Muscle layer of duodenum (tissue), 2 donors: ENCODE measurements around the gene NOL3.
"Not testable (repeated sequence)": the region's sequence is repeated elsewhere in the genome, so short reads cannot be mapped to it uniquely, and the experiment has no call there.

Experiments used
- H3K27ac ChIP-seq: one replicate; pipeline ENCODE4 v1.7.0; 2013; ENCODE audit warnings: mild to moderate bottlenecking, low read length
- H3K27me3 ChIP-seq: one replicate; pipeline ENCODE4 v1.7.0; 2013; ENCODE audit warnings: low read depth, mild to moderate bottlenecking, control low read depth, low read length
- H3K36me3 ChIP-seq, 2 donors: one replicate each; pipeline ENCODE4 v1.7.0; 2013; ENCODE audit warnings: low read length in 2 of 2, control low read depth in 1 of 2, mild to moderate bottlenecking in 1 of 2; ENCODE audit not compliant: insufficient read depth in 2 of 2, control insufficient read depth in 1 of 2
- H3K4me1 ChIP-seq, 2 donors: one replicate each; pipeline ENCODE4 v1.7.0; 2013; ENCODE audit warnings: low read length in 2 of 2, mild to moderate bottlenecking in 2 of 2, control low read depth in 1 of 2, moderate library complexity in 1 of 2; ENCODE audit not compliant: insufficient read depth in 2 of 2, control insufficient read depth in 1 of 2
- H3K4me3 ChIP-seq, 2 donors: one replicate each; pipeline ENCODE4 v1.7.0; 2013; ENCODE audit warnings: low read length in 2 of 2, low read depth in 1 of 2, mild to moderate bottlenecking in 1 of 2
- H3K9me3 ChIP-seq, 2 donors: one replicate each; pipeline ENCODE4 v1.7.0; 2013; ENCODE audit warnings: low read length in 2 of 2, control low read depth in 1 of 2, mild to moderate bottlenecking in 1 of 2; ENCODE audit not compliant: control insufficient read depth in 1 of 2
- donor health status: healthy.

The NOL3 gene

GRCh38 chr16:67170168-67170948 is at the start of gene NOL3:
NOL3 (plus strand) TSS chr16:67170538.
- Histone ChIP-seq H3K9me3 (no peaks in the 10 kb centered on the region), H3K4me3 (peak within 1 kb of the TSS; percentile 48 to 65), H3K4me1 (peaks cover 24 to 44% of the 10 kb centered on the region in 2 donors), H3K27ac (peak within 1 kb of the TSS; percentile 66), H3K27me3 (peaks cover 4% of the 10 kb centered on the region), H3K36me3 (no peaks in the 10 kb centered on the region)

- H3K27ac ChIP-seq, H3K27me3 ChIP-seq, H3K9me3 ChIP-seq, H3K4me3 ChIP-seq, H3K4me1 ChIP-seq: not testable (repeated sequence)
- H3K36me3 ChIP-seq: peaks cover 22 to 51% of the 10 kb centered on the region in 2 donors
Observed at GRCh38 chr16:67122799-67123198, 47.5 kb upstream of the NOL3 start.

- H3K4me3 ChIP-seq: no peak overlapping the region
- H3K9me3 ChIP-seq: no peaks in the 10 kb centered on the region
- H3K27me3 ChIP-seq: no peaks in the 10 kb centered on the region
- H3K4me1 ChIP-seq: no peaks in the 10 kb centered on the region
- H3K27ac ChIP-seq: no peak overlapping the region
- peaks cover 40 to 57% of the 10 kb centered on the region in 2 donors for H3K36me3 ChIP-seq
Observed at GRCh38 chr16:67128417-67128816, 41.9 kb upstream of the NOL3 start.

GRCh38 chr16:67128887-67129286 is 41.5 kb upstream of the NOL3 start:
- Histone ChIP-seq H3K27ac (no peak overlapping the region), H3K36me3 (peaks cover 40 to 56% of the 10 kb centered on the region in 2 donors), H3K9me3 (no peaks in the 10 kb centered on the region), H3K4me1 (no peaks in the 10 kb centered on the region), H3K27me3 (no peaks in the 10 kb centered on the region), H3K4me3 (no peak overlapping the region)

GRCh38 chr16:67129422-67129821 is 40.9 kb upstream of the NOL3 start:
- Histone ChIP-seq H3K9me3 (no peaks in the 10 kb centered on the region), H3K4me1 (no peaks in the 10 kb centered on the region), H3K27ac (no peak overlapping the region), H3K4me3 (no peak overlapping the region), H3K36me3 (peaks cover 40 to 57% of the 10 kb centered on the region in 2 donors), H3K27me3 (no peaks in the 10 kb centered on the region)

- Histone ChIP-seq H3K27ac (no peak overlapping the region), H3K9me3 (no peaks in the 10 kb centered on the region), H3K27me3 (no peaks in the 10 kb centered on the region), H3K4me3 (no peak overlapping the region), H3K36me3 (peaks cover 62 to 89% of the 10 kb centered on the region in 2 donors), H3K4me1 (no peaks in the 10 kb centered on the region)
Observed at GRCh38 chr16:67137605-67138004, 32.7 kb upstream of the NOL3 start.

GRCh38 chr16:67141391-67141790 is 28.9 kb upstream of the NOL3 start:
- Histone ChIP-seq H3K27me3 (no peaks in the 10 kb centered on the region), H3K27ac (no peak overlapping the region), H3K9me3 (no peaks in the 10 kb centered on the region), H3K4me1 (no peaks in the 10 kb centered on the region), H3K36me3 (peaks cover 70 to 91% of the 10 kb centered on the region in 2 donors), H3K4me3 (no peak overlapping the region)

- Histone ChIP-seq H3K4me1 (no peaks in the 10 kb centered on the region), H3K27ac (no peak overlapping the region), H3K4me3 (no peak overlapping the region), H3K27me3 (no peaks in the 10 kb centered on the region), H3K9me3 (no peaks in the 10 kb centered on the region), H3K36me3 (peaks cover 78 to 91% of the 10 kb centered on the region in 2 donors)
Observed at GRCh38 chr16:67142342-67142741, 28.0 kb upstream of the NOL3 start.

GRCh38 chr16:67144943-67145342 is 25.4 kb upstream of the NOL3 start:
- no peaks in the 10 kb centered on the region for H3K9me3 ChIP-seq
- no peak overlapping the region for H3K27ac ChIP-seq
- no peaks in the 10 kb centered on the region for H3K27me3 ChIP-seq
- no peak overlapping the region for H3K4me3 ChIP-seq
- H3K36me3 ChIP-seq: peaks cover 72 to 88% of the 10 kb centered on the region in 2 donors
- peaks cover 0 to 2% of the 10 kb centered on the region in 2 donors for H3K4me1 ChIP-seq

- H3K36me3 ChIP-seq: peaks cover 64 to 79% of the 10 kb centered on the region in 2 donors
- no peaks in the 10 kb centered on the region for H3K27me3 ChIP-seq
- H3K4me1 ChIP-seq: peaks cover 0 to 10% of the 10 kb centered on the region in 2 donors
- H3K27ac ChIP-seq: no peak overlapping the region
- H3K9me3 ChIP-seq: no peaks in the 10 kb centered on the region
- no peak overlapping the region for H3K4me3 ChIP-seq
Observed at GRCh38 chr16:67145746-67146145, 24.6 kb upstream of the NOL3 start.

- H3K36me3 ChIP-seq: peaks cover 55 to 70% of the 10 kb centered on the region in 2 donors
- peaks cover 0 to 17% of the 10 kb centered on the region in 2 donors for H3K4me1 ChIP-seq
- no peak overlapping the region for H3K27ac ChIP-seq
Observed at GRCh38 chr16:67146523-67147357, 23.6 kb upstream of the NOL3 start.

More at GRCh38 chr16:67146523-67147357, 23.6 kb upstream of the NOL3 start:
- no peak overlapping the region for H3K4me3 ChIP-seq
- H3K9me3 ChIP-seq: no peaks in the 10 kb centered on the region
- H3K27me3 ChIP-seq: no peaks in the 10 kb centered on the region
